ENCODE data around the gene MRPL49. TPM values are rescaled to one million over a fixed set of nuclear protein-coding genes. Genes with fewer than 3 reads are reported as not detected.

Gene MRPL49
- total and polyA plus RNA-seq, 2 of the 13 experiments (the other 11 are each of a cell fraction or from before 2014, with no cell fraction given): 39.2 to 53.3 TPM

DNA sequence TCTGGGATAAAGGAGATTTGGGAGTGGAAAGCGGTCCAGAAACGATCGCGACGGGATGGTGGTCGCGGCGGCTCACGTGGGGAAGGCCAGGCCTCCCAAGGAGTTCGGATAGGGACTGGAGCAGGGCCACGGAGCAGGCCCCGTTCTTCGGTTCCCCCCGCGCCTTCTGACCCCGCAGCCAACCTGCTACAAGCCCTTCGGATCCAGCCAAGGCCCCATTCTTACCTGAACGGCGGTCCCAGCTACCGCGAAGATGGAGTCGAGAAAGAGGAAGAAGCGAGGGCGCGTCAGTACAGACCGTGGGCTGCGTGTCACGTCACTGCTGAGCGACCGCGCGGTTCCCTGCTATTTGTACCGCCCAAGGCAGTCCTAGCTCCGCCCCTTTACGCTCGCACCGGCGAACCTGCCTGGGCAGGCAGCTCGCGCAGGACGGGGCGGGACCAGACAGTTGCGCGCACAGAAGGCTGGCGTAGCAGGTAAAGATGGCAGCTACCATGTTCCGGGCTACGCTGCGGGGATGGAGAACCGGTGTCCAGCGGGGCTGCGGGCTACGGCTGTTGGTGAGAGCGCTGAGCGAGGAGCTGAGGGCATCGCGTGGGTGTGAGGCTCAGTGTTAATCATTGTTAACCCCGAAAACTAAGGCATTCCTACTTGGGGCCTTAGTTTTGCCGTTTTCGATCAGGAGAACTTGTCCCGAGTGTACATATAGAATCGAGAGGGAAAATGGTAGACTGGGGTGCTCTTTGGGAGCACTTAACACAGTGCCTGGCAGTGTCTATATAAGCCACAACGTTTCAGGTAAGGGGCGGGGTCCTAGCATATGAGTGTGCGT, at the start of gene MRPL49, which contains the start of gene FAU (continued):
- TF ChIP-seq, protein P1, sequence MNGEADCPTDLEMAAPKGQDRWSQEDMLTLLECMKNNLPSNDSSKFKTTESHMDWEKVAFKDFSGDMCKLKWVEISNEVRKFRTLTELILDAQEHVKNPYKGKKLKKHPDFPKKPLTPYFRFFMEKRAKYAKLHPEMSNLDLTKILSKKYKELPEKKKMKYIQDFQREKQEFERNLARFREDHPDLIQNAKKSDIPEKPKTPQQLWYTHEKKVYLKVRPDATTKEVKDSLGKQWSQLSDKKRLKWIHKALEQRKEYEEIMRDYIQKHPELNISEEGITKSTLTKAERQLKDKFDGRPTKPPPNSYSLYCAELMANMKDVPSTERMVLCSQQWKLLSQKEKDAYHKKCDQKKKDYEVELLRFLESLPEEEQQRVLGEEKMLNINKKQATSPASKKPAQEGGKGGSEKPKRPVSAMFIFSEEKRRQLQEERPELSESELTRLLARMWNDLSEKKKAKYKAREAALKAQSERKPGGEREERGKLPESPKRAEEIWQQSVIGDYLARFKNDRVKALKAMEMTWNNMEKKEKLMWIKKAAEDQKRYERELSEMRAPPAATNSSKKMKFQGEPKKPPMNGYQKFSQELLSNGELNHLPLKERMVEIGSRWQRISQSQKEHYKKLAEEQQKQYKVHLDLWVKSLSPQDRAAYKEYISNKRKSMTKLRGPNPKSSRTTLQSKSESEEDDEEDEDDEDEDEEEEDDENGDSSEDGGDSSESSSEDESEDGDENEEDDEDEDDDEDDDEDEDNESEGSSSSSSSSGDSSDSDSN (CRISPR knock-in tag; IDR thresholded peaks at IDR 0.05): peak; percentile 72; the same call in 1 of the 2 replicates
- TF ChIP-seq KDM5B (CRISPR knock-in tag; IDR thresholded peaks at IDR 0.05; ENCODE audit: borderline replicate concordance) (peak; percentile 65; the same call in 1 of the 2 replicates), AGO2 (optimal IDR thresholded peaks at IDR 0.05; ENCODE audit: low read depth, low read length) (peak; percentile 77), ZNF724P (CRISPR knock-in tag; IDR thresholded peaks at IDR 0.05; ENCODE audit: borderline replicate concordance) (no peak), ZNF232 (CRISPR knock-in tag; IDR thresholded peaks at IDR 0.05; ENCODE audit: borderline replicate concordance) (peak; percentile 89), DR1 (CRISPR knock-in tag; IDR thresholded peaks at IDR 0.05) (peak; percentile 99), TMF1 (CRISPR knock-in tag; IDR thresholded peaks at IDR 0.05; ENCODE audit: low read depth) (no peak; the same call in 1 of the 2 replicates), MXI1 (IDR thresholded peaks at IDR 0.05; ENCODE audit: borderline replicate concordance, low read depth, low read length) (peak; percentile 90; the same call in 1 of the 3 replicates), ZNF225 (CRISPR knock-in tag; IDR thresholded peaks at IDR 0.05) (no peak), BRD4 (CRISPR knock-in tag; IDR thresholded peaks at IDR 0.05) (peak; percentile 72; the same call in 1 of the 2 replicates), ZNF547 (CRISPR knock-in tag; IDR thresholded peaks at IDR 0.05) (peak; percentile 54; the same call in 1 of the 2 replicates), HMG20A (CRISPR knock-in tag; IDR thresholded peaks at IDR 0.05; ENCODE audit: borderline replicate concordance) (0 out of 2 replicates have a peak, but pooled peaks have one; percentile 22), ARNT2 (CRISPR knock-in tag; IDR thresholded peaks at IDR 0.05; ENCODE audit: low read depth) (no peak), HOXA9 (CRISPR knock-in tag; IDR thresholded peaks at IDR 0.05; ENCODE audit: borderline replicate concordance) (no peak; the same call in 1 of the 2 replicates)
- TF ChIP-seq, protein P2, sequence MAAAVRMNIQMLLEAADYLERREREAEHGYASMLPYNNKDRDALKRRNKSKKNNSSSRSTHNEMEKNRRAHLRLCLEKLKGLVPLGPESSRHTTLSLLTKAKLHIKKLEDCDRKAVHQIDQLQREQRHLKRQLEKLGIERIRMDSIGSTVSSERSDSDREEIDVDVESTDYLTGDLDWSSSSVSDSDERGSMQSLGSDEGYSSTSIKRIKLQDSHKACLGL (CRISPR knock-in tag; IDR thresholded peaks at IDR 0.05): peak; percentile 60; the same call in 1 of the 2 replicates
- TF ChIP-seq, protein P3, sequence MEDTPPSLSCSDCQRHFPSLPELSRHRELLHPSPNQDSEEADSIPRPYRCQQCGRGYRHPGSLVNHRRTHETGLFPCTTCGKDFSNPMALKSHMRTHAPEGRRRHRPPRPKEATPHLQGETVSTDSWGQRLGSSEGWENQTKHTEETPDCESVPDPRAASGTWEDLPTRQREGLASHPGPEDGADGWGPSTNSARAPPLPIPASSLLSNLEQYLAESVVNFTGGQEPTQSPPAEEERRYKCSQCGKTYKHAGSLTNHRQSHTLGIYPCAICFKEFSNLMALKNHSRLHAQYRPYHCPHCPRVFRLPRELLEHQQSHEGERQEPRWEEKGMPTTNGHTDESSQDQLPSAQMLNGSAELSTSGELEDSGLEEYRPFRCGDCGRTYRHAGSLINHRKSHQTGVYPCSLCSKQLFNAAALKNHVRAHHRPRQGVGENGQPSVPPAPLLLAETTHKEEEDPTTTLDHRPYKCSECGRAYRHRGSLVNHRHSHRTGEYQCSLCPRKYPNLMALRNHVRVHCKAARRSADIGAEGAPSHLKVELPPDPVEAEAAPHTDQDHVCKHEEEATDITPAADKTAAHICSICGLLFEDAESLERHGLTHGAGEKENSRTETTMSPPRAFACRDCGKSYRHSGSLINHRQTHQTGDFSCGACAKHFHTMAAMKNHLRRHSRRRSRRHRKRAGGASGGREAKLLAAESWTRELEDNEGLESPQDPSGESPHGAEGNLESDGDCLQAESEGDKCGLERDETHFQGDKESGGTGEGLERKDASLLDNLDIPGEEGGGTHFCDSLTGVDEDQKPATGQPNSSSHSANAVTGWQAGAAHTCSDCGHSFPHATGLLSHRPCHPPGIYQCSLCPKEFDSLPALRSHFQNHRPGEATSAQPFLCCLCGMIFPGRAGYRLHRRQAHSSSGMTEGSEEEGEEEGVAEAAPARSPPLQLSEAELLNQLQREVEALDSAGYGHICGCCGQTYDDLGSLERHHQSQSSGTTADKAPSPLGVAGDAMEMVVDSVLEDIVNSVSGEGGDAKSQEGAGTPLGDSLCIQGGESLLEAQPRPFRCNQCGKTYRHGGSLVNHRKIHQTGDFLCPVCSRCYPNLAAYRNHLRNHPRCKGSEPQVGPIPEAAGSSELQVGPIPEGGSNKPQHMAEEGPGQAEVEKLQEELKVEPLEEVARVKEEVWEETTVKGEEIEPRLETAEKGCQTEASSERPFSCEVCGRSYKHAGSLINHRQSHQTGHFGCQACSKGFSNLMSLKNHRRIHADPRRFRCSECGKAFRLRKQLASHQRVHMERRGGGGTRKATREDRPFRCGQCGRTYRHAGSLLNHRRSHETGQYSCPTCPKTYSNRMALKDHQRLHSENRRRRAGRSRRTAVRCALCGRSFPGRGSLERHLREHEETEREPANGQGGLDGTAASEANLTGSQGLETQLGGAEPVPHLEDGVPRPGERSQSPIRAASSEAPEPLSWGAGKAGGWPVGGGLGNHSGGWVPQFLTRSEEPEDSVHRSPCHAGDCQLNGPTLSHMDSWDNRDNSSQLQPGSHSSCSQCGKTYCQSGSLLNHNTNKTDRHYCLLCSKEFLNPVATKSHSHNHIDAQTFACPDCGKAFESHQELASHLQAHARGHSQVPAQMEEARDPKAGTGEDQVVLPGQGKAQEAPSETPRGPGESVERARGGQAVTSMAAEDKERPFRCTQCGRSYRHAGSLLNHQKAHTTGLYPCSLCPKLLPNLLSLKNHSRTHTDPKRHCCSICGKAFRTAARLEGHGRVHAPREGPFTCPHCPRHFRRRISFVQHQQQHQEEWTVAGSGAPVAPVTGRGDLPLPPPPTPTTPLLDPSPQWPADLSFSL (CRISPR knock-in tag; IDR thresholded peaks at IDR 0.05): no peak
- TF ChIP-seq, protein P4, sequence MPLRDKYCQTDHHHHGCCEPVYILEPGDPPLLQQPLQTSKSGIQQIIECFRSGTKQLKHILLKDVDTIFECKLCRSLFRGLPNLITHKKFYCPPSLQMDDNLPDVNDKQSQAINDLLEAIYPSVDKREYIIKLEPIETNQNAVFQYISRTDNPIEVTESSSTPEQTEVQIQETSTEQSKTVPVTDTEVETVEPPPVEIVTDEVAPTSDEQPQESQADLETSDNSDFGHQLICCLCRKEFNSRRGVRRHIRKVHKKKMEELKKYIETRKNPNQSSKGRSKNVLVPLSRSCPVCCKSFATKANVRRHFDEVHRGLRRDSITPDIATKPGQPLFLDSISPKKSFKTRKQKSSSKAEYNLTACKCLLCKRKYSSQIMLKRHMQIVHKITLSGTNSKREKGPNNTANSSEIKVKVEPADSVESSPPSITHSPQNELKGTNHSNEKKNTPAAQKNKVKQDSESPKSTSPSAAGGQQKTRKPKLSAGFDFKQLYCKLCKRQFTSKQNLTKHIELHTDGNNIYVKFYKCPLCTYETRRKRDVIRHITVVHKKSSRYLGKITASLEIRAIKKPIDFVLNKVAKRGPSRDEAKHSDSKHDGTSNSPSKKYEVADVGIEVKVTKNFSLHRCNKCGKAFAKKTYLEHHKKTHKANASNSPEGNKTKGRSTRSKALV (CRISPR knock-in tag; IDR thresholded peaks at IDR 0.05): peak; percentile 38; the same call in 1 of the 2 replicates

Data from HepG2 (cell line).